Keratinocyte (primary cell): ENCODE data around the gene SFTPB. TPM values are rescaled to one million over a fixed set of nuclear protein-coding genes. Genes with fewer than 3 reads are reported as not detected.

Experiments
- DNase-seq: peaks from one replicate; pipeline ENCODE4 v3.0.0-alpha.2; 2011; ENCODE audit warnings: low read depth, missing footprints, low spot score
- FAIRE-seq: peaks from 2 replicates; lab custom pipeline; 2011; peaks lifted over from hg19 to GRCh38; lab: Jason Lieb, UNC
- H2AFZ ChIP-seq: 2 replicates; pipeline ENCODE4 v1.6.0; 2012; ENCODE audit warnings: low read length, control low read depth, inconsistent platforms; ENCODE audit not compliant: control insufficient read depth
- H3K27ac ChIP-seq: 2 replicates; pipeline ENCODE4 v1.5.1; 2011; ENCODE audit warnings: low read length; ENCODE audit not compliant: control insufficient read depth, insufficient read depth
- H3K27me3 ChIP-seq: 3 replicates; pipeline ENCODE4 v1.6.0; 2011; ENCODE audit warnings: low read length; ENCODE audit not compliant: control insufficient read depth, insufficient read depth; ENCODE audit errors: extremely low read depth
- H3K36me3 ChIP-seq, 2 experiments: 2 replicates in 1 of 2; 3 replicates in 1 of 2; pipeline ENCODE4 v1.5.1; 2011; ENCODE audit warnings: low read length in 2 of 2, mild to moderate bottlenecking in 1 of 2; ENCODE audit not compliant: control insufficient read depth in 2 of 2, insufficient read depth in 2 of 2; ENCODE audit errors: extremely low read depth in 1 of 2
- H3K4me1 ChIP-seq: 3 replicates; pipeline ENCODE4 v1.5.1; 2011; ENCODE audit warnings: low read length; ENCODE audit not compliant: control insufficient read depth, insufficient read depth; ENCODE audit errors: extremely low read depth
- H3K4me2 ChIP-seq: 3 replicates; pipeline ENCODE4 v1.6.0; 2011; ENCODE audit warnings: low read depth, low read length; ENCODE audit not compliant: control insufficient read depth, insufficient read depth; ENCODE audit errors: extremely low read depth
- H3K4me3 ChIP-seq, 3 experiments: fragments of 200-600 bp in 1 of 3; sonication (generic) in 1 of 3; 2 replicates in 2 of 3; 3 replicates in 1 of 3; pipeline ENCODE4 v1.5.1; 2011 to 2016; ENCODE audit warnings: low read length in 3 of 3, mild to moderate bottlenecking in 3 of 3, control low read depth in 2 of 3, inconsistent platforms in 1 of 3, low read depth in 1 of 3, mixed read lengths in 1 of 3, mixed run types in 1 of 3, moderate library complexity in 1 of 3; ENCODE audit not compliant: control insufficient read depth in 2 of 3, insufficient read depth in 2 of 3; ENCODE audit errors: extremely low read depth in 1 of 3
- H3K79me2 ChIP-seq: 2 replicates; pipeline ENCODE4 v1.6.0; 2012; ENCODE audit warnings: low read length; ENCODE audit not compliant: control insufficient read depth, insufficient read depth
- H3K9ac ChIP-seq: 3 replicates; pipeline ENCODE4 v1.6.0; 2011; ENCODE audit warnings: low read length; ENCODE audit not compliant: control insufficient read depth, insufficient read depth; ENCODE audit errors: extremely low read depth
- H3K9me1 ChIP-seq: 3 replicates; pipeline ENCODE4 v1.6.0; 2011; ENCODE audit warnings: low read length; ENCODE audit not compliant: control insufficient read depth, insufficient read depth; ENCODE audit errors: extremely low read depth
- H3K9me3 ChIP-seq: 2 replicates; pipeline ENCODE4 v1.5.1; 2012; ENCODE audit warnings: low read depth, low read length; ENCODE audit not compliant: control insufficient read depth
- H4K20me1 ChIP-seq: 3 replicates; pipeline ENCODE4 v1.6.0; 2011; ENCODE audit warnings: low read length; ENCODE audit not compliant: control insufficient read depth, insufficient read depth; ENCODE audit errors: extremely low read depth
- EZH2 ChIP-seq: IDR thresholded peaks from one replicate; pipeline ENCODE4 v1.6.1; 2012; ENCODE audit warnings: inconsistent platforms, mild to moderate bottlenecking, low read length, moderate library complexity
- dilution Hi-C: fragments of 300-500 bp; cut with MboI; formaldehyde crosslinking; loops from one replicate; pipeline ENCODE4 v1.7.0; 2020; ENCODE audit warnings: low sequenced_read_pairs; ENCODE audit not compliant: extremely low pct_ligation_motif_present
- polyA plus RNA-seq, 5 experiments: library from polyadenylated mRNA; depleted of rRNA in 3 of 5; stranded (reverse) in 3 of 5; stranded (forward) in 1 of 5; unstranded in 1 of 5; fragments of >200 nt; gene quantifications; 1 replicate in 1 of 5; 2 replicates in 3 of 5; 3 replicates in 1 of 5; pipeline versions ENCODE4 v1.2.1 to v1.2.3, GENCODE V29; 2011 to 2012; ENCODE audit warnings: missing spikeins in 2 of 5, low read depth in 1 of 5, low replicate concordance in 1 of 5
- TF ChIP-seq, protein P1 (sequence below), 3 experiments: IDR thresholded peaks in 1 of 3; conservative IDR thresholded peaks in 1 of 3; optimal IDR thresholded peaks in 1 of 3; 2 replicates in 2 of 3; 3 replicates in 1 of 3; pipeline versions ENCODE3 to v1.5.1; 2011; ENCODE audit warnings: low read length in 3 of 3, mild to moderate bottlenecking in 3 of 3, moderate library complexity in 2 of 3, control low read depth in 1 of 3, inconsistent platforms in 1 of 3; ENCODE audit not compliant: insufficient read depth in 2 of 3; ENCODE audit errors: extremely low read depth in 1 of 3

Gene SFTPB
- polyA plus RNA-seq, 1 donor (not counting 4 experiments of a cell fraction or from before 2014, with no cell fraction given) = not detected

DNA sequence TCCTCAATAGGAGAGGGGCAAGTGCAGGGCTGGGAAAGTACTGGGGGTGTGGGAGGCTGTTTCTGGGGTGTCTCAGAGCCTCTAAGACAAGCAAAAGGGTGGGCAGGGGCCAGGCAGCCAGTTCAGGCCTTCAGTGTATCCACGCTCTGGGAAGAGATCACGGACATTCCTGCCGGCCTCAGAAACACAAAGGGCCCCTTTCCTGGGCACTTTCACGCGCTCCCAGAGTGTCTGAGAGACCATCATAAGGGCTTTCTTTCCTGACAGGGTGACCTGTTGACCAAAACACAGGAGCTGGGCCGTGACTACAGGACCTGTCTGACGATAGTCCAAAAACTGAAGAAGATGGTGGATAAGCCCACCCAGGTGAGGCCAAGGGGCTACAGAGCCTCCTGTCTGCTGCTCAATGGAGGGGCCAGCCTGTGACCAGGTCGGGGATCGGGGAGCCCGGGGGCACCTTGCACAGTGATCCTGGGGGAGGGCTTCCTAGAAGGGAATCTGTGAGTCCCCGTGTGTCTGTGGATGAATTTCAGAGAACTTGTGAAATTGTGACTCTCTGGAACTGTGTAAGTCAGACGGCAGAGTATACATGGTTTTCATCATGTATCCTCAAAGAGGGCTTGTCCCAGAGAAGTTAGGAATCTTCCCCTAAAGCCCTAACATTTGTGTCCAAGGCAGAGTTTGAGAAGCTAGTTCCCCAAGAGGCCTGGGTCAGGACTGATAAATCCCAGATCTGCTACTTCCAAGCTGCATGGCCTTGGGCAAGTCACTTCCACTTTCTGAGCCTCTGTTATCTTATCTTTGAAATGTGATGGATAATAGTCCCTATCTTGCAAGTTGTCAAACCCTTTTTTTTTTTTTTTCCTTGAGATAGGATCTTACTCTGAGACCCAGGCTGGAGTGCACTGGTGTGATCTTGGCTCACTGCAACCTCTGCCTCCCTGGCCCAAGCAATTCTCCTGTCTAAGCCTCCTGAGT, 28.0 kb upstream of the SFTPB start:
- Histone ChIP-seq H3K9ac (no peak overlapping the region), H4K20me1 (no peaks in the 10 kb centered on the region), H3K27ac (no peak overlapping the region), H3K36me3 (no peaks in the 10 kb centered on the region), H3K27me3 (peaks cover 7% of the 10 kb centered on the region), H3K79me2 (no peaks in the 10 kb centered on the region), H2AFZ (no peak overlapping the region), H3K9me3 (no peaks in the 10 kb centered on the region), H3K4me2 (no peak overlapping the region), H3K4me1 (no peaks in the 10 kb centered on the region), H3K4me3 (no peak overlapping the region), H3K9me1 (no peaks in the 10 kb centered on the region)
- no peak for DNase-seq
- dilution Hi-C loops = no loop called here
- no peak for FAIRE-seq
- TF ChIP-seq, protein P1, sequence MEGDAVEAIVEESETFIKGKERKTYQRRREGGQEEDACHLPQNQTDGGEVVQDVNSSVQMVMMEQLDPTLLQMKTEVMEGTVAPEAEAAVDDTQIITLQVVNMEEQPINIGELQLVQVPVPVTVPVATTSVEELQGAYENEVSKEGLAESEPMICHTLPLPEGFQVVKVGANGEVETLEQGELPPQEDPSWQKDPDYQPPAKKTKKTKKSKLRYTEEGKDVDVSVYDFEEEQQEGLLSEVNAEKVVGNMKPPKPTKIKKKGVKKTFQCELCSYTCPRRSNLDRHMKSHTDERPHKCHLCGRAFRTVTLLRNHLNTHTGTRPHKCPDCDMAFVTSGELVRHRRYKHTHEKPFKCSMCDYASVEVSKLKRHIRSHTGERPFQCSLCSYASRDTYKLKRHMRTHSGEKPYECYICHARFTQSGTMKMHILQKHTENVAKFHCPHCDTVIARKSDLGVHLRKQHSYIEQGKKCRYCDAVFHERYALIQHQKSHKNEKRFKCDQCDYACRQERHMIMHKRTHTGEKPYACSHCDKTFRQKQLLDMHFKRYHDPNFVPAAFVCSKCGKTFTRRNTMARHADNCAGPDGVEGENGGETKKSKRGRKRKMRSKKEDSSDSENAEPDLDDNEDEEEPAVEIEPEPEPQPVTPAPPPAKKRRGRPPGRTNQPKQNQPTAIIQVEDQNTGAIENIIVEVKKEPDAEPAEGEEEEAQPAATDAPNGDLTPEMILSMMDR (optimal IDR thresholded peaks at IDR 0.05 in 1 of 3, IDR thresholded peaks at IDR 0.05 in 1 of 3, conservative IDR thresholded peaks at IDR 0.05 in 1 of 3; ENCODE audit: extremely low read depth in 1 of 3, insufficient read depth in 2 of 3, low read length in 3 of 3) = no peak
- TF ChIP-seq EZH2 = no peak

DNA sequence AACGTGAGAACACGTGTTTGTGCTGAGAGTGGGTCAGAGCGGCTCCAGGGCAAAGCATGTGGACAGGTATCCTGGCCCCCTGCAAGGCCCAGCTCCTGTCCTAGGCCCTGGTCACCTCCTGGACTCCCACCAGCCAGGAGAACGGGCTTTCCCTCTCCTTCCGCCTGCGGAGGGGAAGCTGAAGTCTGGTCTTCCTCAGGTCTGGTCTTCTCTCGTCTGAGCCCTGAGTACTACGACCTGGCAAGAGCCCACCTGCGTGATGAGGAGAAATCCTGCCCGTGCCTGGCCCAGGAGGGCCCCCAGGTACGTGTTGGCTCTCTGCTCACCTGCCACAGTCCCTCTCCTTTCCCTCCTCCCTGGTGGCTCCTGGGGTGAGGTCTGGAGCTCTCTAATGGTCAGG, 27.1 kb upstream of the SFTPB start:
- no peaks in the 10 kb centered on the region for H3K36me3 ChIP-seq
- H4K20me1 ChIP-seq = no peaks in the 10 kb centered on the region
- TF ChIP-seq, protein P1 (optimal IDR thresholded peaks at IDR 0.05 in 1 of 3, IDR thresholded peaks at IDR 0.05 in 1 of 3, conservative IDR thresholded peaks at IDR 0.05 in 1 of 3; ENCODE audit: extremely low read depth in 1 of 3, insufficient read depth in 2 of 3, low read length in 3 of 3) = no peak
- no peak for TF ChIP-seq EZH2
- no peak overlapping the region for H3K9ac ChIP-seq
- H3K79me2 ChIP-seq = no peaks in the 10 kb centered on the region
- H3K9me1 ChIP-seq = no peaks in the 10 kb centered on the region
- no peak overlapping the region for H3K4me2 ChIP-seq
- no peak overlapping the region for H2AFZ ChIP-seq
- H3K9me3 ChIP-seq = no peaks in the 10 kb centered on the region
- no peak overlapping the region for H3K4me3 ChIP-seq
- DNase-seq (no peak), FAIRE-seq (no peak)
- dilution Hi-C loops = no loop called here
- H3K4me1 ChIP-seq = no peaks in the 10 kb centered on the region
- no peak overlapping the region for H3K27ac ChIP-seq
- H3K27me3 ChIP-seq = peaks cover 7% of the 10 kb centered on the region
